ENCODE data around the gene SGSM1. TPM values are rescaled to one million over a fixed set of nuclear protein-coding genes. Genes with fewer than 3 reads are reported as not detected.

The SGSM1 gene
- total RNA-seq, 1 experiment from 2014 or later, result 5.1 TPM

GRCh38 chr22:24830205-24830979 is 24.4 kb downstream of the SGSM1 start:
- TF ChIP-seq EZH2 (IDR thresholded peaks at IDR 0.05) (no peak), CEBPB (IDR thresholded peaks at IDR 0.05; ENCODE audit: low read depth) (no peak), REST (IDR thresholded peaks at IDR 0.05; ENCODE audit: low read depth) (no peak), EGR1 (IDR thresholded peaks at IDR 0.05; ENCODE audit: low read depth) (no peak), ATF3 (IDR thresholded peaks at IDR 0.05) (no peak), JUND (IDR thresholded peaks at IDR 0.05) (no peak), ZFX (IDR thresholded peaks at IDR 0.05) (no peak), SIN3A (IDR thresholded peaks at IDR 0.05; ENCODE audit: low read depth) (no peak), ZBTB33 (IDR thresholded peaks at IDR 0.05; ENCODE audit: extremely low read depth, insufficient replicate concordance, low read length) (no peak), TCF7L2 (IDR thresholded peaks at IDR 0.05; ENCODE audit: borderline replicate concordance, extremely low read depth, insufficient read depth, insufficient read length) (no peak), ZNF274 (IDR thresholded peaks at IDR 0.05; ENCODE audit: low read depth, low read length) (no peak), CBX3 (IDR thresholded peaks at IDR 0.05; ENCODE audit: low read depth) (no peak), FOSL1 (IDR thresholded peaks at IDR 0.05; ENCODE audit: low read depth) (no peak), RAD21 (IDR thresholded peaks at IDR 0.05; ENCODE audit: low read depth) (no peak), SP1 (IDR thresholded peaks at IDR 0.05; ENCODE audit: low read depth) (no peak), ELF1 (IDR thresholded peaks at IDR 0.05; ENCODE audit: borderline replicate concordance, low read depth) (no peak), POLR2A (IDR thresholded peaks at IDR 0.05; ENCODE audit: borderline replicate concordance, extremely low read depth, insufficient read depth, insufficient read length) (no peak), CTCF (IDR thresholded peaks at IDR 0.05 in 2 of 3, conservative IDR thresholded peaks at IDR 0.05 in 1 of 3; ENCODE audit: borderline replicate concordance in 1 of 3, insufficient read depth in 1 of 3, low read depth in 2 of 3, low read length in 2 of 3) (no peak), POLR2AphosphoS5 (IDR thresholded peaks at IDR 0.05; ENCODE audit: low read depth, low read length) (no peak)
- BruUV-seq (replicated peaks), result no TSS peak
- H3K36me3 ChIP-seq (ENCODE audit: control insufficient read depth in 1 of 2, insufficient read depth in 2 of 2, low read length in 2 of 2), result no peaks in the 10 kb centered on the region
- H3K9me2 ChIP-seq (ENCODE audit: insufficient read depth), result no peaks in the 10 kb centered on the region
- H2AFZ ChIP-seq (ENCODE audit: low read depth, low read length, poor library complexity, severe bottlenecking), result no peak overlapping the region
- ATAC-seq, result no peak
- DNase-seq (ENCODE audit: low read depth, low spot score), result no peak
- no peak overlapping the region for H3K4me2 ChIP-seq (ENCODE audit: low read length)
- intact Hi-C loops (cut with micrococcal nuclease), result no loop called here
- H4K20me1 ChIP-seq (ENCODE audit: insufficient read depth), result no peaks in the 10 kb centered on the region
- H3K4me1 ChIP-seq (ENCODE audit: control insufficient read depth in 1 of 2, insufficient read depth in 2 of 2, low read length in 2 of 2), result no peaks in the 10 kb centered on the region
- H3K27ac ChIP-seq (ENCODE audit: low read depth, low read length), result no peak overlapping the region
- no peaks in the 10 kb centered on the region for H3K79me2 ChIP-seq (ENCODE audit: insufficient read depth, low read length)
- H3K9ac ChIP-seq (ENCODE audit: low read length), result no peak overlapping the region
- H3K4me3 ChIP-seq (replicated peaks in 1 of 2; ENCODE audit: low read depth in 1 of 2, low read length in 2 of 2), result no peak overlapping the region
- ChIA-PET POLR2A (no interaction called here), RAD21 (ENCODE audit: low non-redundant PET in 1 of 2, low total read pairs in 2 of 2, uncharacterized antibody in 2 of 2, unreplicated experiment in 2 of 2) (no interaction called here), CTCF (no interaction called here)
- no peaks in the 10 kb centered on the region for H3K27me3 ChIP-seq (ENCODE audit: insufficient read depth, low read length)
- H3K9me3 ChIP-seq (ENCODE audit: control insufficient read depth in 1 of 2, insufficient read depth in 1 of 2, low read depth in 1 of 2, low read length in 2 of 2), result no peaks in the 10 kb centered on the region
